IMR-90 (cell line): ENCODE results near the gene FXR2. TPM values are rescaled to one million over a fixed set of nuclear protein-coding genes. Genes with fewer than 3 reads are reported as not detected.

Source experiments
- ATAC-seq: fragments of 200-7000 bp; cut with Tn5 transposase; 2 replicates; pipeline ENCODE4 v1.9.1; 2020; ENCODE audit warnings: low read depth, mild to moderate bottlenecking, moderate library complexity
- BruUV-seq: library from RNA; stranded (reverse); fragments of 400-500 nt; replicated peaks from 2 replicates; lab custom pipeline; 2021; lab: Mats Ljungman, UMichigan
- CTCF ChIA-PET: fragments of 300-600 bp; formaldehyde crosslinking; extraction: SDS; loops from one replicate; lab custom pipeline; 2021; ENCODE audit warnings: antibody characterized with exemption; lab: Yijun Ruan, JAX
- POLR2A ChIA-PET: fragments of 300-600 bp; sonication (Branson Sonifier 250); formaldehyde crosslinking; loops from one replicate; lab custom pipeline; 2022; ENCODE audit warnings: antibody characterized with exemption; ENCODE audit not compliant: unreplicated experiment; lab: Charles Lee
- DNase-seq: peaks from one replicate; pipeline ENCODE4 v3.0.0; 2013
- H2AFZ ChIP-seq: replicated peaks from 2 replicates; pipeline ENCODE3; 2013; ENCODE audit warnings: low read length, mild to moderate bottlenecking; ENCODE audit not compliant: poor library complexity
- H2AK5ac ChIP-seq: 2 replicates; pipeline ENCODE4 v1.6.1; 2013; ENCODE audit warnings: low read depth, low read length, inconsistent platforms
- H2AK9ac ChIP-seq: replicated peaks from 2 replicates; pipeline ENCODE3; 2013; ENCODE audit warnings: mild to moderate bottlenecking, low read depth, low read length, moderate library complexity; ENCODE audit not compliant: poor library complexity
- H2BK120ac ChIP-seq: 2 replicates; pipeline ENCODE4 v1.6.1; 2013; ENCODE audit warnings: low read depth, low read length, inconsistent platforms
- H2BK15ac ChIP-seq: 3 replicates; pipeline ENCODE4 v1.6.1; 2013; ENCODE audit warnings: low read depth, low read length, inconsistent platforms
- H2BK20ac ChIP-seq: 2 replicates; pipeline ENCODE4 v1.6.1; 2013; ENCODE audit warnings: low read depth, mild to moderate bottlenecking, inconsistent platforms, low read length, moderate library complexity
- H2BK5ac ChIP-seq: 2 replicates; pipeline ENCODE4 v1.6.1; 2013; ENCODE audit warnings: mild to moderate bottlenecking, low read depth, low read length, inconsistent platforms; ENCODE audit not compliant: poor library complexity, severe bottlenecking
- H3K14ac ChIP-seq: replicated peaks from 2 replicates; pipeline ENCODE4 v1.6.1; 2013; ENCODE audit warnings: low read depth, low read length, inconsistent platforms
- H3K18ac ChIP-seq: 2 replicates; pipeline ENCODE4 v1.6.1; 2013; ENCODE audit warnings: low read depth, low read length, control low read depth
- H3K23ac ChIP-seq: 2 replicates; pipeline ENCODE4 v1.6.1; 2013; ENCODE audit warnings: low read depth, low read length, inconsistent platforms
- H3K27ac ChIP-seq: 2 replicates; pipeline ENCODE4 v1.5.1; 2013; ENCODE audit warnings: mild to moderate bottlenecking, control low read depth, low read length; ENCODE audit not compliant: insufficient read depth
- H3K27me3 ChIP-seq: 2 replicates; pipeline ENCODE4 v1.6.1; 2013; ENCODE audit warnings: low read length; ENCODE audit not compliant: control insufficient read depth, insufficient read depth
- H3K36me3 ChIP-seq: 2 replicates; pipeline ENCODE4 v1.6.1; 2013; ENCODE audit warnings: low read length, mixed read lengths; ENCODE audit not compliant: control insufficient read depth, insufficient read depth
- H3K4ac ChIP-seq: 2 replicates; pipeline ENCODE4 v1.6.1; 2013; ENCODE audit warnings: low read depth, low read length, inconsistent platforms
- H3K4me1 ChIP-seq: 2 replicates; pipeline ENCODE4 v1.6.1; 2013; ENCODE audit warnings: low read length, mixed read lengths; ENCODE audit not compliant: control insufficient read depth, insufficient read depth
- H3K4me2 ChIP-seq: 2 replicates; pipeline ENCODE4 v1.6.1; 2013; ENCODE audit warnings: low read depth, mild to moderate bottlenecking, control low read depth, low read length, moderate library complexity
- H3K4me3 ChIP-seq: 2 replicates; pipeline ENCODE4 v1.5.1; 2013; ENCODE audit warnings: low read depth, mild to moderate bottlenecking, control low read depth, low read length, moderate library complexity; ENCODE audit not compliant: insufficient read depth
- H3K56ac ChIP-seq: 2 replicates; pipeline ENCODE4 v1.6.1; 2013; ENCODE audit warnings: low read length, inconsistent platforms; ENCODE audit not compliant: insufficient read depth; ENCODE audit errors: extremely low read depth
- H3K79me1 ChIP-seq, 2 experiments: 2 replicates each; pipeline ENCODE4 v1.6.1; 2013; ENCODE audit warnings: low read length in 2 of 2, inconsistent platforms in 1 of 2, low read depth in 1 of 2
- H3K9ac ChIP-seq: 2 replicates; pipeline ENCODE4 v1.6.1; 2013; ENCODE audit warnings: low read depth, low read length, control low read depth
- H3K9me1 ChIP-seq: 2 replicates; pipeline ENCODE4 v1.6.1; 2013; ENCODE audit warnings: low read length, inconsistent platforms; ENCODE audit not compliant: insufficient read depth
- H3K9me3 ChIP-seq: 2 replicates; pipeline ENCODE4 v1.6.1; 2013; ENCODE audit warnings: low read length; ENCODE audit not compliant: control insufficient read depth, insufficient read depth
- H4K20me1 ChIP-seq: 2 replicates; pipeline ENCODE4 v1.6.1; 2013; ENCODE audit warnings: low read length, inconsistent platforms; ENCODE audit not compliant: insufficient read depth
- H4K5ac ChIP-seq: 2 replicates; pipeline ENCODE4 v1.6.1; 2013; ENCODE audit warnings: mild to moderate bottlenecking, low read depth, low read length, control low read depth
- H4K8ac ChIP-seq, 2 experiments: 2 replicates each; pipeline ENCODE4 v1.6.1; 2013; ENCODE audit warnings: low read depth in 2 of 2, low read length in 2 of 2, control low read depth in 1 of 2, inconsistent platforms in 1 of 2
- H4K91ac ChIP-seq: 2 replicates; pipeline ENCODE4 v1.6.1; 2013; ENCODE audit warnings: low read depth, low read length, inconsistent platforms; ENCODE audit not compliant: insufficient read depth
- CTCF ChIP-seq: conservative IDR thresholded peaks from 2 replicates; pipeline ENCODE4 v1.5.1; 2012; ENCODE audit warnings: mild to moderate bottlenecking, low read depth, low read length, improper control_type of control experiment
- ELK1 ChIP-seq: fragments of 150-350 bp; IDR thresholded peaks from 2 replicates; pipeline ENCODE4 v1.6.1; 2016; ENCODE audit warnings: low read depth, mild to moderate bottlenecking, low read length, moderate library complexity, borderline replicate concordance
- FOS ChIP-seq: fragments of 150-350 bp; IDR thresholded peaks from 2 replicates; pipeline ENCODE4 v1.6.1; 2016; ENCODE audit warnings: low read depth, low read length
- MXI1 ChIP-seq: IDR thresholded peaks from 2 replicates; pipeline ENCODE4 v1.6.1; 2012; ENCODE audit warnings: low read depth, mild to moderate bottlenecking, low read length, moderate library complexity, borderline replicate concordance
- NFE2L2 ChIP-seq: fragments of 150-350 bp; IDR thresholded peaks from 2 replicates; pipeline ENCODE4 v1.6.1; 2016; ENCODE audit warnings: low read depth, mild to moderate bottlenecking, low read length
- RAD21 ChIP-seq: IDR thresholded peaks from 2 replicates; pipeline ENCODE4 v1.6.1; 2012; ENCODE audit warnings: low read length, improper control_type of control experiment
- SMC3 ChIP-seq: fragments of 150-350 bp; IDR thresholded peaks from 2 replicates; pipeline ENCODE4 v1.6.1; 2016; ENCODE audit warnings: low read depth, mild to moderate bottlenecking, antibody characterized with exemption, low read length, moderate library complexity
- USF2 ChIP-seq: fragments of 150-350 bp; IDR thresholded peaks from 2 replicates; pipeline ENCODE4 v1.6.1; 2017; ENCODE audit warnings: mild to moderate bottlenecking, antibody characterized with exemption, low read length, low read depth
- WGBS, 2 experiments: methylation state at CpG; one replicate each; pipeline versions ENCODE4 v1.1.5 to v1.1.7; 2013; ENCODE audit warnings: missing lambda C conversion rate in 2 of 2; ENCODE audit not compliant: insufficient read length in 1 of 2; ENCODE audit errors: extremely low coverage in 2 of 2; 5-methylcytosine and 5-hydroxymethylcytosine counted together
- dilution Hi-C: fragments of 300-500 bp; cut with HindIII; formaldehyde crosslinking; loops from one replicate; pipeline ENCODE4 v1.14.3; 2018; ENCODE audit warnings: low sequenced_read_pairs; ENCODE audit not compliant: unreplicated experiment
- in situ Hi-C: fragments of 300-500 bp; cut with MboI; formaldehyde crosslinking; loops from 3 replicates; pipeline ENCODE4 v1.14.3; 2019; ENCODE audit warnings: low sequenced_read_pairs, inconsistent platforms, mixed read lengths
- intact Hi-C: fragments of 100-400 bp; cut with micrococcal nuclease; formaldehyde crosslinking; loops from 2 replicates; pipeline ENCODE4 v1.10.0; 2022
- polyA plus RNA-seq, 3 experiments: library from polyadenylated mRNA; depleted of rRNA; stranded (reverse); fragments of >200 nt; gene quantifications; 2 replicates each; pipeline ENCODE4 v1.2.3, GENCODE V29; 2012; ENCODE audit warnings: low replicate concordance in 1 of 3
- total RNA-seq: library from RNA; depleted of rRNA; stranded (reverse); fragments of >200 nt; gene quantifications from 2 replicates; pipeline ENCODE4 v1.2.3, GENCODE V29; 2012

The FXR2 gene
- total and polyA plus RNA-seq, 2 of the 4 experiments (the other 2 are of a cell fraction), result 39.1 to 55.9 TPM

- no peak overlapping the region for H2BK20ac ChIP-seq
- H4K8ac ChIP-seq, result peak overlapping the region; percentile 1 to 44; a peak in 1 of 4 replicates
- peak overlapping the region; percentile 18; the same call in 1 of the 3 replicates for H2BK15ac ChIP-seq
- H4K5ac ChIP-seq, result no peak overlapping the region
- in situ Hi-C loops (no loop called here), dilution Hi-C loops (no loop called here), intact Hi-C loops (loop anchor here (2.0 kb wide), 1 partner anchor 73 kb away; the partner anchor contains the start of gene TP53)
- TF ChIP-seq USF2 (no peak), ELK1 (no peak), FOS (no peak), MXI1 (peak; percentile 77; the same call in 1 of the 2 replicates), SMC3 (no peak), RAD21 (no peak), CTCF (no peak), NFE2L2 (no peak)
- peak overlapping the region; percentile 91 for H2AFZ ChIP-seq
- WGBS, 2 experiments, result 3% methylated on average over 9 of the region's 20 CpGs; no CpG with 5 or more reads in 1 of the 2 experiments
- H3K27me3 ChIP-seq, result no peaks in the 10 kb centered on the region
- H2AK9ac ChIP-seq, result peak overlapping the region; percentile 89
- H3K9me3 ChIP-seq, result no peaks in the 10 kb centered on the region
- H3K23ac ChIP-seq, result peak overlapping the region; percentile 14
- H4K91ac ChIP-seq, result peak overlapping the region; percentile 40
- H2BK5ac ChIP-seq, result peak overlapping the region; percentile 44
- H3K36me3 ChIP-seq, result peaks cover 4% of the 10 kb centered on the region; the same call in 1 of the 2 replicates
- H3K56ac ChIP-seq, result peak overlapping the region; percentile 36
- peak overlapping the region; percentile 89 for H3K4me2 ChIP-seq
- peak overlapping the region; percentile 75 for H3K27ac ChIP-seq
- POLR2A ChIA-PET, result interaction anchor here (1.3 kb wide), 1 partner anchor 30 kb away, joined by 3 read pairs; the partner anchor contains the start of gene MPDU1
- peak overlapping the region; percentile 78 for H3K4me3 ChIP-seq
- CTCF ChIA-PET, result interaction anchor here (1.0 to 2.2 kb wide), 3 partner anchors 14 to 73 kb away, joined by 4 to 14 read pairs (median 12); partner anchors contain the start of genes SAT2 and TP53
- peak overlapping the region; percentile 3; the same call in 1 of the 2 replicates for H2BK120ac ChIP-seq
- peaks cover 48% of the 10 kb centered on the region for H4K20me1 ChIP-seq
- H3K4me1 ChIP-seq, result peaks cover 9% of the 10 kb centered on the region
- H3K9me1 ChIP-seq, result peaks cover 16% of the 10 kb centered on the region
- H3K9ac ChIP-seq, result peak overlapping the region; percentile 79
- ATAC-seq, result no peak
- peak overlapping the region; percentile 6; the same call in 1 of the 2 replicates for H3K18ac ChIP-seq
- peak overlapping the region; percentile 11 for H3K14ac ChIP-seq
- H3K4ac ChIP-seq, result peak overlapping the region; percentile 85
- DNase-seq, result peak; percentile 50
- peak overlapping the region; percentile 33 for H2AK5ac ChIP-seq
- no TSS peak for BruUV-seq
- peaks cover 36 to 51% of the 10 kb centered on the region in 2 experiments for H3K79me1 ChIP-seq
Observed at GRCh38 chr17:7613769-7614424, 800 bp downstream of the FXR2 start.
